Activated naive CD4-positive, alpha-beta T cell treated with anti-CD3 and anti-CD28 coated beads, Interleukin-2, amount 50 U/mL, for 16 hours (primary cell): Measurements from ENCODE around the gene KLHDC10.
"Not testable (repeated sequence)": the region's sequence is repeated elsewhere in the genome, so short reads cannot be mapped to it uniquely, and the experiment has no call there.

Experiments
- DNase-seq: peaks from one replicate; pipeline ENCODE4 v3.0.0-alpha.2; 2020

The KLHDC10 gene

DNA sequence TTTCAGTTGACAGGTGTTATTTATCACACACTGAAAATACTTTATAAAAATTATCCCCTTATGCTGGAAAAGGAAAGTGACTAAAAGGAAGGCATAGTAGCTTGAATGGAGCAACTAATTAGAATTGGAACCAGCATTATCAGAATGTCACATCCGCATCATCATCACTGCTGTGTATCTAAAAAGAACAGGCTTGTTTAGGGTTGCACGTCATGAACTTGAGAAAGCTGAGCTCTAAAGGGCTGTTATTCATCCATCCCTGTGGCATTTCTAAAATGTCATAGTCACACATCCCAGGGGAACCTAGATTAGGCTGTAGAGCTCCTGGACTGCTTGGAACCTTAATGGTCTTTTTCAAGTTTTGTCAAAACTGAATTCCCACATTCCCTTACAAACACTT is 54.4 kb downstream of the KLHDC10 start:
- no peak for DNase-seq

DNA sequence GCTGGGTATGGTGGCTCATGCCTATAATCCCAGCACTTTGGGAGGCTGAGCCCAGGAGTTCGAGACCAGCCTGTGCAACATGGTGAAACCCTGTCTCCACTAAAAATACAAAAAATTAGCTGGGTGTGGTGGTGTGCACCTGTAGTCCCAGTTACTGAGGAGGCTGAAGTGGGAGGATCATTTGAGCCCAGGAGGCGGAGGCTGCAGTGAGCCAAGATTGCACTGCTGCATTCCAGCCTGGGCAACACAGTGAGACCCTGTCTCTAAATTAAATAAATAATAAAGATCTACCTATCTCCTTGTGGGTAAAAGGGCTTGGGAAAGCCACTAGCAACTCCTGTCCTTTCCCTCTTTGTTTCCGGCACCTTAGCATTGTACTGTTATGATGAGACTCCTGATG is 56.5 kb downstream of the KLHDC10 start:
- DNase-seq: not testable (repeated sequence)

DNA sequence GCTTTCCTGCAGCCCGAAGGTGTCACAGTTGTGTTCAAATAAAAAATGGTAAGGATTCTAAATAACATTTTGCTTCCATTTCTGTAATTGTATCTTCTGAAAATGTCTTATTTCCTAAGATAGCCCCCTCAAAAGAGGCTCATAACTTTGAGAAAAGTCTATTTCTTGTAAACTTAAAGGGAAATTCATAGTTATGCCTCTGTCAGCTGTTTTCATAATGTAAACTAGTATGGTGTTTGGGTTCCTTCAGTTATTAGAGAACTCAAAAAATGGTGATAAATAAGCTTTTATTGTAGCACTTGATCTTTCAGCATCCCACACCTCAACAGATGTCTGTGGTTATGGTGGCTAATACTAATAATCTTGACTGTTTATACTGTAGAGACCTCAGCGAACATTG is 57.1 kb downstream of the KLHDC10 start:
- no peak for DNase-seq

DNA sequence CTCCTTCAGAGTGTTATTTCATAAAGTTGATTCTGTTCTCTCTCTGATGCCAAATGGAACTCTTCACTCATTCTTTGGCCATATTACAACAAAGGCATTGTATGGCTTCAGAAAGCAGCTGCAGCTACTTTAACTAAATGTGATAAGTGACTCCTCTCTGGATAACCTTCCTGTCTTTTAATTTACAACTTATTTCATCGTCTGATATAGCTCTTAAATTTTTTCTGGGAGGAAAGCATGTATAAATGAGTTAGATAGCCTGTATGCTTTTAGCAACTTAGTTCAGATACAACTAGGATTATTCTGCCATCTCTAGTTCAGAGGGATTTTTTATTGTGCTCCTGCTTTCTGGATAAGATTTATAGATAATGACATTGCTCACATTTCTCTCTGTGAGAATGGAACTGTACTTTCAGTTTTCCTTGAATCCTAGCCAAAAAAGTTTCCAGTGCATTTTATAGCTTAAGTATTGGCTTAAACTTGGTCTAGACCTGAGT is 57.5 kb downstream of the KLHDC10 start:
- DNase-seq: no peak

DNA sequence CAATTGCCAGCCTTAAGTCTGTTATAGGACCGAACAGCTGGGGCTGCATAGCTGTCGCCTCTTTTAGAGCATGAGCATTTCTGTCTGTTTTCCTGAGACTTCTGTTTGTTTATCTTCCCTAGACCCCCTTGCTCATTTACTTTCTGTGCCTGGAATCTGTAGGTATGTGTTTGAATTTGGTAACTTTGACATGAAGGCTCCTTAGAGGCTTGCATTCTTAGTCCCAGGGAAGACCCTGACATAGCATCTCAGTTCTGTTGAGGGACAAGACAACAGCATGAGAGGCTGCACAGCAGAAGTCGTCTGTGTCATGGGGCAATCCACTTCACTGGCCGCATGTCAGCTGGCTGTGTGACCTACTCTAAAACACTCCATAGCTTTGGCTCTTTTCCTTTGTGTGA is 58.7 kb downstream of the KLHDC10 start:
- no peak for DNase-seq

DNA sequence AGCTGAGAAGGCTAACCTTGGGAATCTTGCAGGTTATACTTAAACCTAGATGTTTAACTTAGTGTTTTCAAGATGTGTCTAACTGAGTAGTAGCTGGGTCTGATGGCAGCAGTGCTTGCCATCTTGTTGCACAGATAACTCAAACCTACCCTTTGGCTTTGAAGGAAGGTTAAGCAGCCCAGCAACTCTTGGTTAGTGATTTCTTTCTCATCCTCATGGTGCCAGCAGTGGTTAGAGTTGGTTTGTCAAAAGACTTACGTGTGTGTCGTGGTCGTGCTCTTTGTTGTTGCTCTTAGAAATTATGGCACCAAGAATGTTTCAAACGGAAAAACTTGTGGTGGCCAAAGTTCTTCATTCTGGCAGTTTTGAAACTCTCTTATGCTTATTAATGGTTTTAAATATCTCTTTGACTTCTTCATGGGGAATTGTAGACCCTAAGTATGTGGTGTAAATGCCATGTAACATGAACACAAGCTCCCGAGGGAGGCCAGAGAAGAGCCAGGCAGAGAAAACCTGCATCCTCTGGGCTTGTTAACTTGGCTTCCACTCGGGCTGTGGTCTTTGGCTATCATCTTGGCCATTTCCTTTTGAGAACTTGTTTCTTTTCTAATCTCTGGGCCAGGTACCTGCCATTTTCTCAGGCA is 61.0 kb downstream of the KLHDC10 start:
- DNase-seq: no peak

DNA sequence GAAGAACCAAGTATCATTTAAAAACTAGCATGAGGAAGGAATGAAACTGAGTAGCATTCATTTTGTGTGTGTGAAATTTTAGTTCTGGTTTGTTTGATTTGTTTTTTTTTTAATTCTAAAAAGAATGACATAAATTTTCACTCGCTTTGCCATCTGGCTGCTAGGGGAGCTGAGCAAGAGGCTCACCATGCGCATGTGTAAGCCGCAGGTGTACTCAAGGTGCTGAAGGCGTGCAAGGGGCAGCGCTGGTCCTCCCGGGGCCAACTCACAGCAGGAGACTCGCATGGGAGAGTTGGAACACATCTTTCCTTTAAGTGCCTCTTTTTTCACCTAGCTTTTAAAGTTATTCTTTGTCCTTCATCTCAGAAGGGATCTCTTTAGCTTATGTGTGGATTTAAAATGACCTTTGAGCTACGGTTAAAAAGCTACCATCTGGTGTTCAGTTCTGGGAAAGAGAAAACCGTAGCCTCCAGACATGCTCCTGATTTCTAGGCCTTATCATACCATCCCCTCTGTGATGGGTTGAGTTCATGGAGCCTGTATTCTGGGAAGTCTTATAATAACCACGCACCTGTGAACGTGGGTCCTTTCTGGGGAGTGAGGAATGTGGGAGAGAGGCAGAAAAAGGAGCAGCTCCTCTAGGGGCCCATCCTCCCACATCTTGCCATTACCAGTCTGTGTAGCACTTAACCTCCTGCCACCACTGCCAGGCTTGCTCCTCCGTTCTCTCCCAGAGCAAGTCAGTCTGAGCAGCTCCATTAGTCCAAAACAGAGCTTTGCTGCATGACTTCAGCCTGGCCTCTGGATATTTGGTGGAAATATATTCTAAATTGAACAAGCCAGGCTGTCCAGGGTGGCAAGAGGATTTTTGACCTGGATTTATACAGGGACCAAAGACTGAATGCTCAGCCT is 61.9 kb downstream of the KLHDC10 start:
- no peak for DNase-seq

DNA sequence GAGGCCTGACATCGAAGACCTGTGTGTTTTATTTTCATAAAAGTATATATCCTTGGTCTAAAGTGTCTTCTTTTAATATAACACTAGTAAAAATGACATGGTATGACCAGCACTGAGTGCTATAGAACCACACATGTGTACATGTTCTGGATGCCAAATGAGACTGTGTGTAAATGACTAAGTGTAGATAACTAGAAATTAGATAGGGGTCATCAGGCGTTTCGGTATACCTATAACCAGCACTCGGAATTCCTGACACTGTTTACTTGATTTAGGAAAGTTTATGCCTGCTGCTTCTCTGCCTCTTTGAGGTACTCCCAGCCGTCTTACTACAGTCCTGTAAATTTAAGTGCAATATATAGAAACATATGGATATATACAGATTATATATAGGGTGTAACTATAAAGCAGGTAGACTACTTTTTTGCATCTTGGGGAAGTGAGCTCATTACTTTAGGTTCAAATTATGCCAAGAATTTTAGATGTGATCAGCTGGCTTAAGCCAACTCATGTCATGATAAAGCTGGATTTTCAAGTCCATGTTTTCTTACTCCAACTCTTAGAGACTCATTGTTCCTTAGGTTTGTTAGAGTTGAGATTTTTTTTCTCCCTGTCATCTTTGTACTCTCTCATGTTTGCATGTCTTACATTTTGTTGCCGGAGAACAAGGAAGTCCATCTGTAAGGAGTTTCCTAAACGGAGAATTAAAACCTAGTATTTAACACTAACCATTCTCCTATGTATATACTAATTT is 62.9 kb downstream of the KLHDC10 start:
- DNase-seq: no peak

DNA sequence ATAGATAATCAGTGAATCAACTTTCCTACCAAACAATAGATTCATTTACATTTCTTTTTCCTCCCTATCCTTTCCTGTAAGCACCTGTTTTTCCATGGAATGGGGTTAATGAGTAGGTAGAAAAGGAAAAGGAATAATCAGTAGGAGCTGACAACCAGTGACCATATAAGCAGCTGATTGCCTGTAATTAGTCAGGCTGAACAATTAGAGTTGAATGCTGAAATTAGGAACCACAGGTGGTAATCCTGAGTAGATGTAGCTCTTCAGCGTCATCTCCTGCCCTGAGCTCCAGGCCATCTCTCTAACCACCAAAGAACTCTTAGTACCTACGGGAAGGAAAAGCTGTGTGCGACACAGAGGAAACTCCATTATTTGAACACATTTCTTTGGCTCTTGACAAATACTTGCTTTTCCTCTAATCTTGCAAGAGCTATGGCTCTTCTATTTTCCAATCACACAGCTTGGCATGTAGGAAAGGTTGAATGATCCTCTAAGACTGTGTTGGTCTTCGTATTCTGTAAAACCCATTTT is 63.8 kb downstream of the KLHDC10 start:
- no peak for DNase-seq

DNA sequence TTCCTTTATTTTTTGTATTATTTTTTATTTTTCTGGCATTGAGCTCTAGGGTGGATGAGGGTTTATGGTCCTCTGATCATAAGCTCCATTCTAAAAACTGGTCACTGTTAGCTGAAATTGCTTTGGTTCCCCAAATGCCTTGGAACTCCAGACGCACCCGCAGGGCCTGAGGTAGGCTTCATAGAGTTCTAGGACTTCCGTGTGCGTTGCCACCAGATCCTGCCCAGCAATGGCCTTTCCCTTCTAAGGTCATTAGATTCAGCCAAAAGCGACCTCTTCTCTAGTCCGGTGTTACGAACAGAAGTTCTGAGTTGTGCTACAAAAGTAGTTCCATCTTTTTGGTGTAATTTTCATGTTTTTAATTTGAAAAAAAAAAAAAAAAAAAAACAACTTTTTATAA is 64.4 kb downstream of the KLHDC10 start:
- DNase-seq: no peak

DNA sequence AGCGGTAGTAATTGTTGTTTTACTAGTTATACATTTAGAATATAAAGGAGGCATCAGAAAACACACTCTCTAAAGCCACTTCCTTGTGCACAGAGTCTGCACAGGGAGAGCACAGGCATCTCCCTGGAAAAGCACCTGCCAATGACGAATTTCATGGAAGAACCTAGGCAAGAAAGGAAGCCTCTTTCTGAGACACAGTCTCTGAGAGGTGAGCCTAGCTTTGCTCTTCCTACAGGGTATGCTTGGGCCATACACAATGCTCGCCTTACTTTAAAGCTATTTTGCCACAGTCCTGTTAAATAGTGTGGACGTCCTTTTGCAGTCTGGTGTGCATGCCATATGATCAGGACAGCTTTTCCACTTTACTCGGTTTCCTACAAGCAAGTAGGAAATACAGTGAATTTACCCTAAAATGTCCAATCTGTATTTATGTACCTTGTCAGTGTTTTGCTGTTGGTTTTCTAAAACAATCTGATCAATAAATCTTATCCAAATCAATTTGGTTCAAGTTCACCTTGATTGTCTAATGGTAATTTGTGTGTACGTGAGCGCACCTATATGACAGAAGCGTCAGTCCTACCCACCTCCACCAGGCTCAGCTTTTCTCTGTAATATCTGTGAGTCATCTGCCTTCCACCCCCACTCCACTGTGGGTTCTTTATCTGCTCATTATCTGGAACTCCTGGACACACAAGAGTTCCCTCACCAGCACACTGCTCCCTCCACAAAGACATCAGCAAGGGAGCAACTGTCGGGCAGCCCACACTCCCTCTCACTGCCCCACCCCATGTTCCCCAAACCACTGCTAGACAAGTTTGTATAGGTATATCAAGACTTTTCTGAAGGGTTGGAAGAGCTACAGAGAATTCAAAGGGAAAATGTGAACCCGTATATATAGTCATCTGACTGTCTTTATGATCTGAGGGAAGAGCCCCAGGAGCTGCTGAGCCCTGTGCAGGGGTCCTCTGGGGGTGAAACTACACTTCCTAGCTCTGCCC is 65.2 kb downstream of the KLHDC10 start:
- no peak for DNase-seq

DNA sequence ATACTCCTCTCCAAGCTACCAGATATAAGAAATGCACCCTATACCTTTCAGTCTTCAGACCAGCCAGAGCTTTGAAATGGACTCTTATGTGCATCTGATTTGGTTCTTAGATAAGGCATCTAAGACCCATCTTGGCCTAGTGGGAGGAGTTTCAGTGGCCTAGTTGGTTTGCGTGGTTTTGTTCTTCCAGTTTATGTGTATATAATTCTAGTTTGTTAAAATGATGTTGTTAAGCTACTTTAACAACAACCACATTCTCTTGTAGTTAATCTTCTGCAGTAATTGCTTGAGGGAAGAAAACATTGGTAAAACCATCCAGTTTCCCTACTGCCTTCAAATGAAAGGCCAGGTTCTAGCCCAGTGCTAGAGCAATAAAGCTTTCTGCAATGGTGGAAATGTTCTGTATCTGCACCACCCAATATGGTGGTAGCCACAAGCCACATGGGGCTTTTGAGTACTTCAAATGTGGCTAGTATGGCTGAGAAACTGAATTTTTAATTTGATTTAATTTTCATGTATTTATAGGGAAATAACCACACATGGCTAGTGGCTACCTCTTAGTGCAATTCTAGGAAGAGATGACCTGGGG is 66.3 kb downstream of the KLHDC10 start:
- no peak for DNase-seq

DNA sequence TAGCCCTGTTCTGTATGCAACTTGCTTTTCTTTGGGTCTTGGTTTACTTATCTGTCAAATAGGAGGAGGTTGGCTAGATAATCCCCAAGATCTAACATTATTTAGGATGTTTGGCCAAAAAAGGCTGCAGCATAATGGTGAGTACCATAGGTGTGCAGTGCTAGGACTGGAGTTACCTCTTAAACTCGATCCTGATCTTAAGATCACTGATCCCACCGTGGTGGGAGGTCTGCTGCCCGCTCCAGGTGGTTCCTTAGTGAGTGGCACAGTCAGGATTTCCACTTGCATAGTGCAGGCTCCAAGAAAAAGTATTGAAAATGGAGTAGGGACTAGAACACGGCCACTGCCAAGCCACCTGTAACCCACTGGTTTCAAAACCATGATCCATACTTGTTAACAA is 66.9 kb downstream of the KLHDC10 start:
- DNase-seq: no peak

DNA sequence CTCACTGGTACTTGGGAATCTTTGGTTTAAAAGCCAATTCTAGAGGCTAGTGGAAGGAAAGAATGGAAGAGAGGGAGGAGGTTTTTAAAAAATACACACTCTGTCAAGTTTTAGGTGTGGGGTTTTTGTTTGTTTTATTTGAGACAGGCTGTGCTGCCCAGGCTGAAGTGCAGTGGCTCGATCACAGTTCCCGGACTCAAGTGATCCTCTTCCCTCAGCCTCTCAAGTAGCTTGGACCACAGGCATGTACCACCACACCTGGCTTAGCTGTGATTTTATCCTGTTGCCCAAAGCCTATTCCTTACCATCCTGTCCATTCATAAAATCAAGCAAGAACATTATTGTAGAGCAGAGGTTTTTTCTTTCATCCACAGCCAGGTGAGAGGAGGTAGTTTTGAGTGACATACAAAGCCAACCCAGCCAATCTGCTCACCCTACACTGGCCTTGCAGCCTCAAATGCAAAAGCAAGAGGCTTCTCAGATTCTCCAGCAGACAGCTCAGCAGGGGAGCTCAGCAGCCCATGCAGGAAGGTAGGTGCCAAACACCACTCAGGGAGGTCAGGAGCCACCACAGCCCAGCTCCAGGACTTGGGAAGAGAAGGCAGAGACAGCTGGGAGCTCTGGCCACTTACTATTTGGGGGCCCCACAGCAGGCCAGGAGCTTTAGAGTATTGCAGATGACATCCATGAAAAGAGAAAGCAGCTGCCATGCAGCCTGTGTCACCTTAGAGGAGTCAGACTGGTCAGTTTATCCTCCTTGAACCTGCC is 69.0 kb downstream of the KLHDC10 start:
- DNase-seq: no peak

DNA sequence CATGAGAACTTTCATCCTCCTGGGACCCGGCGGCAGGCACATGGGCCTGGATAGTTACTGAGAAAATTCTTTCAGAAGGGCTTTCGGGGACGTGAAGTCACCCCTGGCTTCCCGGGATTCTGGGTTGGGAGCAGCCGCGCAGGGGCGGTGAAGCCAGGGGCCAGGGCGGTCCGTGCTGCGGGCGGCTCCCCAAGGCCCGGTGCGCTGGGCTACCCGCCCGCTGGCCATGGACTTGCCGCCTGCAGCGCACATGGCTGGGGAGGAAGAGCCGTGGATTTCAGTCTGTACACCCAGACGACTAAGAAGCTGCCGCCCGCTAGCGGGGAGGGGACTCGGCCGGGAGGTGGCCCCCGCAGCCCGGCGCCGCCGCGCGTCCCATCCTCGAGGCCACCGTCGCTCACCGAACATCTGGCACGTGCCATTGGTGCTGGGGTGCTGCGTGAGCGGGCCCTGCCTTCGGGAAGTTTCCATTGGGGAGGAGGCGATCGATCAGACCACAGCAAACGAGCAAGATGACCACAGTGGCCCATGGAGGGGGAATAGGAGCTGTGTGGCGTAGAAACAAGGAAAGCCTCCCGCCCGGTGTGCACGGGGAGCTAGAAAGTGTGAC is 70.3 kb downstream of the KLHDC10 start:
- DNase-seq: no peak

DNA sequence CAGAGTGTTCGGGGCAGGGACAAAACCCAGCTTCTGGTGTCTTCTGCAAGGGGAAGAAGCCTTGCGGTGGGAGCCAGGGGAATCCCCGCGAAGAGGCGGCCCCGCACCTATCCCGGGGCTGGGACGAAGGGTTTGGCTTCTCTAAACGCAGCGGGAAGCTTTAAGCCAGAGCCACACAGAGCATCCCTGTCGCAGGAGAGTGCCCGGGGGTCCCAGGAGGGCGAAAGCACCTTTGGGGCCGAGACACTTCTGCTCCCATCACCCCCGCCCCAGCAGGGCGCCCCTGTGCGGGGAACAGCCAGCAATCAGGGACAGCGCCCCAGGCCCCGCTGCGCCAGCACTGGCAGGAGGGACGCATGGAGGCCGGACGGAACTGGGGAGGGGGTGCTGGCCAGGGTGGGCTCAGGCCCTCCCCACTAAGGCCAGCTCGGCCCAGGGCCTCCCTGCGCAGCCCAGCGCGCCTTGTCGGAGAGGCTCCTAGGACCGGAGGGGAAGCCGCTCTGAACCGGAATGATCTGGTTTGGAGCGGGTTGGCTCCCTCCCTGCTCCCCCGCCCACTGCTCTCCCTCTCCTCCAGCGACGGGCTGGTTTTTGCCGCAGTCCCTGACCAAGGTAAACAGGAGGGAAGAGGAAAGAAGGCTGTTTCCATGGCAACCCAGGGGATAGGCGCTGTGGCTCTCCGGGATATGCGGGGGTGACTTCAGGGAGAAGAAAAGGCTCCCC is 71.0 kb downstream of the KLHDC10 start:
- peak; percentile 62 for DNase-seq

DNA sequence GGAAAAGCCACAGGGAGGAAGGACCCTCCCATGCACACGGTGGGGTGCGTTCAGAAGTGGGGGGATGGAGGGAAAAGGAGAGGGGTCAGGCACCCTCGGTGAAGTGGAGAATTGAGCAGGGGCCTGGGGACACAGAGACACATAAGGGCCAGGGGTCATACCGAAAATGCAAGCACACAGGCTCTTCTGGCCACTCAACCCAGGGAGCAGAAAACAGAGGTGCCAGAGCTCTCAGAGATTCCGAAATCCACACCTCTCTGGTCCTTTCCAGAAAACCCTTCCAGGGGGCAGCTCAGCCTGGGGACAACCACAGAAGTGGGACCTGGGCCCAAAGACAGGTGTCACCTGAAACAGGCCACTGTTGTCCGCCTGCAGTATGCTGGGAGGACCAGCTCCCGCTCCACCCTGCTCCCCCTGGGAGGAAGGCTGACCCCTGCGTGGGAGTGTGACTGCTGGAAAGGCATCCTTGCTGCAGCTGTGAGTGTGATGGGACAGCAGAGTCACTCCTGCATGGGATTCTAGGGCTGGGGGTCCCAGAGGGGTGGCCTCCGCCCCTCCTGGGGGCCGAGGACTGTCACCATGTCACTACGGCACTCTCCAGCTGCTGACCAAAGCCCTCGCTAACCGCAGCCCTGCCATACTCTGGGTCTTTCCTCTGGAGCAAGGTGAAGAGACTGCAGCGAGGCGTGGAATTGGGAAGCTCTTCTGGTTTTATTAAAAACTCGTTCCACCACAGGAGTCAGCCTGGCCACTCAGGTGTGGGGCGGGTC is 71.7 kb downstream of the KLHDC10 start:
- DNase-seq: no peak

DNA sequence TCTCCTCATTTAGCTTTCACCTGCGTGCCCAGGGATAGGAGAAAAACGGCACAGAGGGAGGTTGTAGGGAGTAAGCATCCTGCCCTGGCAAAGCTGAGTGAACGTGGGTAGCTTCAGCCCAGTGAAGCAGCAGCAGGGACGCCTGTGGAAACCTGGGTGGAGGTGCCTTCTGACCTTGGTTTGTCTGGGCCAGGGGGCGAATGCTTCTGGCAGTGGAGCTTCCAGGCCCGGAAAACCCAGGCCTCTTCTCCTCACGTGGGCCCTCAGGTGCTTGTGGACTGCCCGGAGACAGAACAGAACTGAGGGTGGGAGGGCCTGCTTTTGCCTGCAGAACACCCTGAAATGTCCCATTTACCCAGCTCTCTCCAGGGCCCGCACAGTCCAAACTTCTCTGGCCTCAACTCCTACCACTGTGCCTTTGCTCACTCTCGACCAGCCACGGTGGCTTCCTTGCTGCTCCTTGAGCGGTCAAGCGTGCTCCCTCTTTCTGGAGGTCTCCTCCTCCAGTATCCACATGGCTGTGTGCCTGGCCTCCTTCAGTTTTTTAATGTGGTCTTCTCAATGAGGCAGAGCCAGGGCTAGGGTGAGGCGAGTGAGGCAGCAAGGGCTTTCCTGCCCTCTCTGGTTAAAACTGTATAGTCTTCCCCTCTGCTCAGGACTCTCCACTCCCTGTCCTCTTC is 72.5 kb downstream of the KLHDC10 start:
- DNase-seq: no peak
